Activated CD4-positive, alpha-beta T cell treated with anti-CD3 and anti-CD28 coated beads for 24 hours (primary cell): ENCODE data around the gene ZNF382.
"Not testable (repeated sequence)": the region's sequence is repeated elsewhere in the genome, so short reads cannot be mapped to it uniquely, and the experiment has no call there.

Source experiments
- DNase-seq, 2 donors: peaks; one replicate each; pipeline ENCODE4 v3.0.0-alpha.2; 2020; ENCODE audit warnings: low read depth in 2 of 2

Gene ZNF382

GRCh38 chr19:36605101-36605876 is at the start of gene ZNF382:
TSS of gene ZNF382 (plus strand) at chr19:36605313. CDS start at chr19:36609915, 4,602 bp downstream.
- DNase-seq = peak; percentile 84

- DNase-seq = no peak
These were observed 40.7 kb upstream of the ZNF382 start for GRCh38 chr19:36564391-36564790.

- DNase-seq = no peak
These were observed 32.5 kb upstream of the ZNF382 start for GRCh38 chr19:36572593-36573019.

- peak; percentile 64 to 66 for DNase-seq
These were observed 31.9 kb upstream of the ZNF382 start, which contains the start of gene ZNF529 for GRCh38 chr19:36573020-36573894. TSS of gene ZNF529 (minus strand) at chr19:36573292. CDS start at chr19:36572346, 946 bp downstream.

GRCh38 chr19:36573895-36574720 is 31.0 kb upstream of the ZNF382 start:
- no peak for DNase-seq

- no peak for DNase-seq
These were observed 30.4 kb upstream of the ZNF382 start for GRCh38 chr19:36574741-36575140.

- no peak for DNase-seq
These were observed 27.7 kb upstream of the ZNF382 start for GRCh38 chr19:36577271-36577996.

- no peak for DNase-seq
These were observed 25.9 kb upstream of the ZNF382 start for GRCh38 chr19:36579255-36579654.

GRCh38 chr19:36602681-36603080 is 2.4 kb upstream of the ZNF382 start:
- DNase-seq = not testable (repeated sequence)

- peak; percentile 82 for DNase-seq
These were observed 435 bp upstream of the ZNF382 start for GRCh38 chr19:36604656-36605100.

- no peak for DNase-seq
These were observed 865 bp downstream of the ZNF382 start for GRCh38 chr19:36605877-36606478.

GRCh38 chr19:36627057-36627456 is 21.9 kb downstream of the ZNF382 start:
- DNase-seq = no peak

- no peak for DNase-seq
These were observed 30.2 kb downstream of the ZNF382 start for GRCh38 chr19:36635342-36635741.

GRCh38 chr19:36638862-36639510 is 33.9 kb downstream of the ZNF382 start:
- DNase-seq = no peak

GRCh38 chr19:36646746-36647145 is 41.6 kb downstream of the ZNF382 start:
- no peak for DNase-seq

GRCh38 chr19:36652958-36653357 is 47.8 kb downstream of the ZNF382 start:
- no peak for DNase-seq

- no peak for DNase-seq
These were observed 60.7 kb downstream of the ZNF382 start for GRCh38 chr19:36665832-36666231.

- no peak for DNase-seq
These were observed 63.5 kb downstream of the ZNF382 start for GRCh38 chr19:36668646-36669045.

GRCh38 chr19:36672368-36672767 is 67.3 kb downstream of the ZNF382 start:
- DNase-seq = no peak

- DNase-seq = no peak
These were observed 69.1 kb downstream of the ZNF382 start for GRCh38 chr19:36674201-36674600.
